Tibial nerve (tissue), 4 donors: Measurements from ENCODE around the gene STIMATE. TPM values are rescaled to one million over a fixed set of nuclear protein-coding genes. Genes with fewer than 3 reads are reported as not detected.
A peak's percentile ranks its signal among the peaks of the same experiment; 100 is the strongest.

Experiments used
- DNase-seq, 2 donors: peaks; one replicate each; pipeline ENCODE4 v3.0.0-alpha.2; 2019; ENCODE audit warnings: low spot score in 2 of 2
- H3K27ac ChIP-seq, 4 donors: fragments of 200-600 bp; sonication (generic) in 3 of 4; one replicate each; pipeline ENCODE4 v1.5.1; 2017 to 2019; ENCODE audit warnings: mild to moderate bottlenecking in 1 of 4
- H3K27me3 ChIP-seq, 2 donors: fragments of 200-600 bp; sonication (generic) in 1 of 2; one replicate each; pipeline versions ENCODE4 v1.5.1 to v1.6.0; 2017 to 2019
- H3K36me3 ChIP-seq, 3 donors: fragments of 200-600 bp; sonication (generic); one replicate each; pipeline ENCODE4 v1.5.1; 2018 to 2019
- H3K4me1 ChIP-seq, 4 donors: fragments of 200-600 bp; sonication (generic) in 3 of 4; one replicate each; pipeline ENCODE4 v1.5.1; 2017 to 2019
- H3K4me3 ChIP-seq, 4 donors: fragments of 200-600 bp; sonication (generic) in 3 of 4; one replicate each; pipeline ENCODE4 v1.5.1; 2017 to 2019; ENCODE audit warnings: mild to moderate bottlenecking in 1 of 4, moderate library complexity in 1 of 4
- H3K9me3 ChIP-seq, 4 donors: fragments of 200-600 bp; sonication (generic) in 3 of 4; one replicate each; pipeline ENCODE4 v1.5.1; 2017 to 2019
- EP300 ChIP-seq, 2 donors: sonication (generic); formaldehyde crosslinking; IDR thresholded peaks; one replicate each; pipeline ENCODE4 v1.6.1; 2017; ENCODE audit warnings: antibody characterized with exemption in 2 of 2, mild to moderate bottlenecking in 1 of 2
- POLR2A ChIP-seq, 2 donors: fragments of 450-650 bp; IDR thresholded peaks; one replicate each; pipeline ENCODE4 v1.6.1; 2017; ENCODE audit warnings: antibody characterized with exemption in 2 of 2, mild to moderate bottlenecking in 2 of 2, moderate library complexity in 2 of 2
- WGBS, 2 donors: methylation state at CpG; one replicate each; pipeline ENCODE4 v1.1.5; 2018; 5-methylcytosine and 5-hydroxymethylcytosine counted together
- total RNA-seq, 4 donors: library from RNA; depleted of rRNA; stranded (reverse); fragments of >200 nt; gene quantifications; one replicate each; pipeline ENCODE4 v1.1.0, GENCODE V29; 2016
- TF ChIP-seq, protein P1 (sequence below), 5 experiments: fragments of 200-600 bp in 3 of 5; fragments of 450-650 bp in 2 of 5; sonication (generic) in 3 of 5; IDR thresholded peaks; one replicate each; pipeline ENCODE4 v1.5.1; 2016 to 2019; ENCODE audit warnings: antibody characterized with exemption in 5 of 5, mild to moderate bottlenecking in 3 of 5, moderate library complexity in 2 of 5

Gene STIMATE
- total RNA-seq, 4 donors from 2014 or later, result 35.4 to 82.3 (median 46.0) TPM

GRCh38 chr3:52907497-52907896, 10.1 kb upstream of the STIMATE start:
- no peaks in the 10 kb centered on the region for H3K27me3 ChIP-seq
- H3K27ac ChIP-seq, result no peak overlapping the region
- H3K9me3 ChIP-seq, result no peaks in the 10 kb centered on the region
- H3K4me1 ChIP-seq, result no peaks in the 10 kb centered on the region
- peaks cover 0 to 73% (median 0%) of the 10 kb centered on the region in 3 donors for H3K36me3 ChIP-seq
- no peak for DNase-seq
- TF ChIP-seq, protein P1, sequence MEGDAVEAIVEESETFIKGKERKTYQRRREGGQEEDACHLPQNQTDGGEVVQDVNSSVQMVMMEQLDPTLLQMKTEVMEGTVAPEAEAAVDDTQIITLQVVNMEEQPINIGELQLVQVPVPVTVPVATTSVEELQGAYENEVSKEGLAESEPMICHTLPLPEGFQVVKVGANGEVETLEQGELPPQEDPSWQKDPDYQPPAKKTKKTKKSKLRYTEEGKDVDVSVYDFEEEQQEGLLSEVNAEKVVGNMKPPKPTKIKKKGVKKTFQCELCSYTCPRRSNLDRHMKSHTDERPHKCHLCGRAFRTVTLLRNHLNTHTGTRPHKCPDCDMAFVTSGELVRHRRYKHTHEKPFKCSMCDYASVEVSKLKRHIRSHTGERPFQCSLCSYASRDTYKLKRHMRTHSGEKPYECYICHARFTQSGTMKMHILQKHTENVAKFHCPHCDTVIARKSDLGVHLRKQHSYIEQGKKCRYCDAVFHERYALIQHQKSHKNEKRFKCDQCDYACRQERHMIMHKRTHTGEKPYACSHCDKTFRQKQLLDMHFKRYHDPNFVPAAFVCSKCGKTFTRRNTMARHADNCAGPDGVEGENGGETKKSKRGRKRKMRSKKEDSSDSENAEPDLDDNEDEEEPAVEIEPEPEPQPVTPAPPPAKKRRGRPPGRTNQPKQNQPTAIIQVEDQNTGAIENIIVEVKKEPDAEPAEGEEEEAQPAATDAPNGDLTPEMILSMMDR (IDR thresholded peaks at IDR 0.05), result no peak
- TF ChIP-seq POLR2A (IDR thresholded peaks at IDR 0.05) (no peak), EP300 (IDR thresholded peaks at IDR 0.05) (no peak)
- H3K4me3 ChIP-seq, result no peak overlapping the region
- 86 to 88% methylated on average over 5 of the region's 5 CpGs for WGBS, 2 donors

DNA sequence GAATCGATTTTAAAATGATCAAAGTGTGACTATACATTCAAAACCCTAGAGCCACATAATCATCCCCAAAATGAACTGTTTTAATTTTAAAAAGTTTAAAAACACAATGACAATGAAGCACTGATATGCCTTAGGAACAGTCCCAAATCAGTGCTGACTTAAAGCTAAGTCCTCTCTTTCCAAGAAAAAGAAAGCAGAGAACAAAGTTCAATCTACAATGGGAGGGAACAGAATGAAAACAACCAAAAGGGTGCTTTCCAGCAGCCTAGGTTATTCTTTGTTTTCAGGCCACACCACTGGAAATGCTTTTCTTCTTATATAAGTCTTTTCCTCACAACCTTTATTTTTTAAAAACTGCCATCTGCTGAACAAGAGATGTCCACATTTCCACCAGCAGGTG, 7.2 kb upstream of the STIMATE start:
- no peaks in the 10 kb centered on the region for H3K4me1 ChIP-seq
- H3K36me3 ChIP-seq, result peaks cover 0 to 49% (median 0%) of the 10 kb centered on the region in 3 donors
- H3K27me3 ChIP-seq, result no peaks in the 10 kb centered on the region
- no peak overlapping the region for H3K27ac ChIP-seq
- H3K9me3 ChIP-seq, result no peaks in the 10 kb centered on the region
- TF ChIP-seq POLR2A (IDR thresholded peaks at IDR 0.05) (no peak), EP300 (IDR thresholded peaks at IDR 0.05) (no peak)
- TF ChIP-seq, protein P1 (IDR thresholded peaks at IDR 0.05), result no peak
- DNase-seq, result no peak
- WGBS, 2 donors, result 89 to 90% methylated on average over 1 of the region's 1 CpG
- no peak overlapping the region for H3K4me3 ChIP-seq

DNA sequence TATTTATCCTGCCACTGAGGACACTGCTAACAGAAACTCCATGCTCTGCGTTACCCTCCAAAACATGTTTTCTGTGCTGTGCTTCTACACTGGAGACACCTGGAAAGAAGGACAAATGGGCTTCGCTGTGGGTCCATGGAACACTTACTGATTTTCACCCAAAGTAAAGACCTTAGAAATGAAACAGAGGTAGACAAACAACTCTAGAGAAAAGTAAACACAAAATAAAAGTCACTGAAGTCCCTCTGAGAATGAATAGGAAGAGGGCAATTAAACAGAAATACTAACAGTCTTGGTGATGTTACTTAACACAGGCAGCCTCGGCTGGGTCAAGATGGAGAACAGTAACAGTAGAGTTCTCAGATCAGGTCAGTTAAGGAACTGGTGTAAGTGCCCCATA, 6.7 kb upstream of the STIMATE start:
- no peak overlapping the region for H3K4me3 ChIP-seq
- no peaks in the 10 kb centered on the region for H3K4me1 ChIP-seq
- H3K9me3 ChIP-seq, result no peaks in the 10 kb centered on the region
- TF ChIP-seq EP300 (IDR thresholded peaks at IDR 0.05) (no peak), POLR2A (IDR thresholded peaks at IDR 0.05) (no peak)
- TF ChIP-seq, protein P1 (IDR thresholded peaks at IDR 0.05), result no peak
- no peak overlapping the region for H3K27ac ChIP-seq
- 85 to 93% methylated on average over 3 of the region's 3 CpGs for WGBS, 2 donors
- no peak for DNase-seq
- H3K36me3 ChIP-seq, result peaks cover 0 to 47% (median 0%) of the 10 kb centered on the region in 3 donors
- H3K27me3 ChIP-seq, result no peaks in the 10 kb centered on the region

GRCh38 chr3:52896613-52897012, 735 bp downstream of the STIMATE start:
- Histone ChIP-seq H3K4me3 (peak overlapping the region; percentile 69 to 88 (median 82)), H3K36me3 (no peaks in the 10 kb centered on the region), H3K27ac (peak overlapping the region; percentile 53 to 85 (median 77)), H3K4me1 (peaks cover 0 to 59% (median 42%) of the 10 kb centered on the region in 4 donors), H3K27me3 (no peaks in the 10 kb centered on the region), H3K9me3 (no peaks in the 10 kb centered on the region)
- DNase-seq, result no peak
- WGBS, 2 donors, result 4 to 6% methylated on average over 9 of the region's 9 CpGs
- TF ChIP-seq, protein P1 (IDR thresholded peaks at IDR 0.05), result no peak
- no peak for TF ChIP-seq EP300 (IDR thresholded peaks at IDR 0.05)

GRCh38 chr3:52896151-52896550, 1.2 kb downstream of the STIMATE start:
- no peak for DNase-seq
- Histone ChIP-seq H3K27ac (peak overlapping the region; percentile 53 to 85 (median 77)), H3K36me3 (no peaks in the 10 kb centered on the region), H3K27me3 (no peaks in the 10 kb centered on the region), H3K9me3 (no peaks in the 10 kb centered on the region), H3K4me3 (peak overlapping the region; percentile 69 to 88 (median 82)), H3K4me1 (peaks cover 0 to 64% (median 47%) of the 10 kb centered on the region in 4 donors)
- TF ChIP-seq, protein P1 (IDR thresholded peaks at IDR 0.05), result no peak
- WGBS, 2 donors, result 15 to 22% methylated on average over 3 of the region's 3 CpGs
